ENCODE results near the gene UBE2F.
"Not testable (repeated sequence)": the region's sequence is repeated elsewhere in the genome, so short reads cannot be mapped to it uniquely, and the experiment has no call there.

UBE2F gene

GRCh38 chr2:238027058-238027457 lies 60.2 kb downstream of the UBE2F start:
- no peak overlapping the region for H3K4me3 ChIP-seq (ENCODE audit: low read depth, low read length)
- DNase-seq (ENCODE audit: low read depth): no peak
- in situ Hi-C loops (cut with HindIII; ENCODE audit: low sequenced_read_pairs): no loop called here
- no peak for TF ChIP-seq CTCF (IDR thresholded peaks at IDR 0.05; ENCODE audit: low read depth, low read length, missing control alignments)

- TF ChIP-seq CTCF (IDR thresholded peaks at IDR 0.05; ENCODE audit: low read depth, low read length, missing control alignments): no peak
- in situ Hi-C loops (cut with HindIII; ENCODE audit: low sequenced_read_pairs): no loop called here
- DNase-seq (ENCODE audit: low read depth): no peak
Observed at GRCh38 chr2:238027591-238028415, 61.0 kb downstream of the UBE2F start.

GRCh38 chr2:238029853-238030252 lies 63.0 kb downstream of the UBE2F start:
- DNase-seq (ENCODE audit: low read depth): no peak
- TF ChIP-seq CTCF (IDR thresholded peaks at IDR 0.05; ENCODE audit: low read depth, low read length, missing control alignments): no peak
- in situ Hi-C loops (cut with HindIII; ENCODE audit: low sequenced_read_pairs): no loop called here

More at GRCh38 chr2:238027591-238028415, 61.0 kb downstream of the UBE2F start:
- no peak overlapping the region for H3K4me3 ChIP-seq (ENCODE audit: low read depth, low read length)

GRCh38 chr2:238030422-238031155 lies 63.8 kb downstream of the UBE2F start:
- no peak overlapping the region for H3K4me3 ChIP-seq (ENCODE audit: low read depth, low read length)
- in situ Hi-C loops (cut with HindIII; ENCODE audit: low sequenced_read_pairs): no loop called here
- no peak for TF ChIP-seq CTCF (IDR thresholded peaks at IDR 0.05; ENCODE audit: low read depth, low read length, missing control alignments)
- DNase-seq (ENCODE audit: low read depth): no peak

More at GRCh38 chr2:238029853-238030252, 63.0 kb downstream of the UBE2F start:
- H3K4me3 ChIP-seq (ENCODE audit: low read depth, low read length): no peak overlapping the region

- in situ Hi-C loops (cut with HindIII; ENCODE audit: low sequenced_read_pairs): no loop called here
- TF ChIP-seq CTCF (IDR thresholded peaks at IDR 0.05; ENCODE audit: low read depth, low read length, missing control alignments): no peak
- DNase-seq (ENCODE audit: low read depth): no peak
- no peak overlapping the region for H3K4me3 ChIP-seq (ENCODE audit: low read depth, low read length)
Observed at GRCh38 chr2:238031751-238032150, 64.9 kb downstream of the UBE2F start.

GRCh38 chr2:238032755-238033337 lies 66.0 kb downstream of the UBE2F start:
- in situ Hi-C loops (cut with HindIII; ENCODE audit: low sequenced_read_pairs): no loop called here
- no peak for DNase-seq (ENCODE audit: low read depth)
- no peak for TF ChIP-seq CTCF (IDR thresholded peaks at IDR 0.05; ENCODE audit: low read depth, low read length, missing control alignments)

GRCh38 chr2:238033991-238034390 lies 67.2 kb downstream of the UBE2F start:
- DNase-seq (ENCODE audit: low read depth); in situ Hi-C loops (cut with HindIII; ENCODE audit: low sequenced_read_pairs); H3K4me3 ChIP-seq (ENCODE audit: low read depth, low read length): not testable (repeated sequence)

More at GRCh38 chr2:238032755-238033337, 66.0 kb downstream of the UBE2F start:
- H3K4me3 ChIP-seq (ENCODE audit: low read depth, low read length): no peak overlapping the region

Measured in astrocyte of the cerebellum (primary cell).